ENCODE measurements around the gene ADAM12.

DNA sequence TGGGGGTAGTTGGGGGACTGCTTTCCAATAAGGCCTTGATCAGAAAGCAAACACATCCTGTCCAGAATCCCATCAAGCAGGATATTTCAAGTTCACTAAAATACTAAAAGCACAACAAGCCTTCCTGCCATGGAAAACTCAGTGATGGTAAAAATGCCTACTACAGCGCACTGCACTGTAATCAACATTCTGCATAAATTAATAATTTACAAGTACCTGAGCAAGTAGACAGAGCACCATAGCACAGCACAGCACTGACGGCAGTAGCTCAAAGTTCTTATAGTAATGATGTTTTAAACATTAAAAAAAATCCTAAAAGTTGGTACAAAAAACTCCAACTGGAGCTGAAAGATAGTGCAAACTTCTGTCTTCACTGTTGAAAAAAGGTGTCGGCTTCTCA is 371.4 kb downstream of the ADAM12 start:
- TF ChIP-seq POLR2A (IDR thresholded peaks at IDR 0.05), result no peak
- TF ChIP-seq, protein P1, sequence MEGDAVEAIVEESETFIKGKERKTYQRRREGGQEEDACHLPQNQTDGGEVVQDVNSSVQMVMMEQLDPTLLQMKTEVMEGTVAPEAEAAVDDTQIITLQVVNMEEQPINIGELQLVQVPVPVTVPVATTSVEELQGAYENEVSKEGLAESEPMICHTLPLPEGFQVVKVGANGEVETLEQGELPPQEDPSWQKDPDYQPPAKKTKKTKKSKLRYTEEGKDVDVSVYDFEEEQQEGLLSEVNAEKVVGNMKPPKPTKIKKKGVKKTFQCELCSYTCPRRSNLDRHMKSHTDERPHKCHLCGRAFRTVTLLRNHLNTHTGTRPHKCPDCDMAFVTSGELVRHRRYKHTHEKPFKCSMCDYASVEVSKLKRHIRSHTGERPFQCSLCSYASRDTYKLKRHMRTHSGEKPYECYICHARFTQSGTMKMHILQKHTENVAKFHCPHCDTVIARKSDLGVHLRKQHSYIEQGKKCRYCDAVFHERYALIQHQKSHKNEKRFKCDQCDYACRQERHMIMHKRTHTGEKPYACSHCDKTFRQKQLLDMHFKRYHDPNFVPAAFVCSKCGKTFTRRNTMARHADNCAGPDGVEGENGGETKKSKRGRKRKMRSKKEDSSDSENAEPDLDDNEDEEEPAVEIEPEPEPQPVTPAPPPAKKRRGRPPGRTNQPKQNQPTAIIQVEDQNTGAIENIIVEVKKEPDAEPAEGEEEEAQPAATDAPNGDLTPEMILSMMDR (IDR thresholded peaks at IDR 0.05), result no peak
